Measurements from ENCODE around the gene BTG3. TPM values are rescaled to one million over a fixed set of nuclear protein-coding genes. Genes with fewer than 3 reads are reported as not detected.

BTG3 gene
- polyA plus RNA-seq, 1 donor from 2014 or later = 38.5 TPM

DNA sequence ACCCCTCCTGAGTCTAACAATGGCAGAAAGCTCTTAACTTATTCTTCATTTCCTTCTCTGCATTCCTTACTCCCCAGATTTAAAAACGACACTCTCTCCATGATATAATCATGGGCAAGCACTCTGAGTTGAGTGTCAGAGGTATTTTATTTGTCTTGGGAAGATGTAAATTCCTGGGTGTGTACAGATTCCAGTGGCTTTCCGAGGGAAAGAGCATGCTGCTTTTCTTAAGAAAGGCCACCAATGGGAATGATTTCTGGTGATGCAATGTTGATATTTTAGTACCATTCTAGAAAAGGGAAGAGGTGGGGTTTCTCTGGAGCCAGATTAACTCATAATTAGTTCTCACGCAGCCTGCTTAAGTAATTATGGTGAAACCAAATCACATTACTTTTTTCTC is 47.8 kb upstream of the BTG3 start:
- Histone ChIP-seq H3K4me2 (ENCODE audit: low read length) (no peak overlapping the region), H3K4me3 (ENCODE audit: low read length) (no peak overlapping the region), H3K9me2 (ENCODE audit: insufficient read depth, low read length) (no peaks in the 10 kb centered on the region), H3K79me2 (replicated peaks; ENCODE audit: insufficient read depth, low read length) (no peaks in the 10 kb centered on the region), H2AFZ (ENCODE audit: low read depth, low read length) (no peak overlapping the region), H4K20me1 (ENCODE audit: insufficient read depth) (no peaks in the 10 kb centered on the region), H3K9ac (ENCODE audit: low read length) (no peak overlapping the region), H3K27ac (ENCODE audit: low read length) (peak overlapping the region; percentile 29), H3K9me3 (ENCODE audit: low read length) (no peaks in the 10 kb centered on the region), H3K36me3 (ENCODE audit: insufficient read depth, low read length) (no peaks in the 10 kb centered on the region), H3F3A (ENCODE audit: insufficient read depth, low read length, poor library complexity, severe bottlenecking) (no peaks in the 10 kb centered on the region), H3K27me3 (ENCODE audit: insufficient read depth, low read depth, low read length) (no peaks in the 10 kb centered on the region)
- TF ChIP-seq TAF1 (IDR thresholded peaks at IDR 0.05; ENCODE audit: low read depth) (no peak), EZH2 (IDR thresholded peaks at IDR 0.05; ENCODE audit: borderline replicate concordance, insufficient read depth, low read length, poor library complexity, severe bottlenecking) (no peak), RAD21 (conservative IDR thresholded peaks at IDR 0.05) (no peak), SMC3 (conservative IDR thresholded peaks at IDR 0.05; ENCODE audit: poor library complexity) (no peak), EP300 (conservative IDR thresholded peaks at IDR 0.05; ENCODE audit: poor library complexity, severe bottlenecking) (no peak), MXI1 (conservative IDR thresholded peaks at IDR 0.05; ENCODE audit: poor library complexity, severe bottlenecking) (no peak), POLR2AphosphoS5 (IDR thresholded peaks at IDR 0.05) (no peak)
- TF ChIP-seq, protein P1, sequence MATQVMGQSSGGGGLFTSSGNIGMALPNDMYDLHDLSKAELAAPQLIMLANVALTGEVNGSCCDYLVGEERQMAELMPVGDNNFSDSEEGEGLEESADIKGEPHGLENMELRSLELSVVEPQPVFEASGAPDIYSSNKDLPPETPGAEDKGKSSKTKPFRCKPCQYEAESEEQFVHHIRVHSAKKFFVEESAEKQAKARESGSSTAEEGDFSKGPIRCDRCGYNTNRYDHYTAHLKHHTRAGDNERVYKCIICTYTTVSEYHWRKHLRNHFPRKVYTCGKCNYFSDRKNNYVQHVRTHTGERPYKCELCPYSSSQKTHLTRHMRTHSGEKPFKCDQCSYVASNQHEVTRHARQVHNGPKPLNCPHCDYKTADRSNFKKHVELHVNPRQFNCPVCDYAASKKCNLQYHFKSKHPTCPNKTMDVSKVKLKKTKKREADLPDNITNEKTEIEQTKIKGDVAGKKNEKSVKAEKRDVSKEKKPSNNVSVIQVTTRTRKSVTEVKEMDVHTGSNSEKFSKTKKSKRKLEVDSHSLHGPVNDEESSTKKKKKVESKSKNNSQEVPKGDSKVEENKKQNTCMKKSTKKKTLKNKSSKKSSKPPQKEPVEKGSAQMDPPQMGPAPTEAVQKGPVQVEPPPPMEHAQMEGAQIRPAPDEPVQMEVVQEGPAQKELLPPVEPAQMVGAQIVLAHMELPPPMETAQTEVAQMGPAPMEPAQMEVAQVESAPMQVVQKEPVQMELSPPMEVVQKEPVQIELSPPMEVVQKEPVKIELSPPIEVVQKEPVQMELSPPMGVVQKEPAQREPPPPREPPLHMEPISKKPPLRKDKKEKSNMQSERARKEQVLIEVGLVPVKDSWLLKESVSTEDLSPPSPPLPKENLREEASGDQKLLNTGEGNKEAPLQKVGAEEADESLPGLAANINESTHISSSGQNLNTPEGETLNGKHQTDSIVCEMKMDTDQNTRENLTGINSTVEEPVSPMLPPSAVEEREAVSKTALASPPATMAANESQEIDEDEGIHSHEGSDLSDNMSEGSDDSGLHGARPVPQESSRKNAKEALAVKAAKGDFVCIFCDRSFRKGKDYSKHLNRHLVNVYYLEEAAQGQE (IDR thresholded peaks at IDR 0.05; ENCODE audit: borderline replicate concordance) = no peak
- TF ChIP-seq, protein P2, sequence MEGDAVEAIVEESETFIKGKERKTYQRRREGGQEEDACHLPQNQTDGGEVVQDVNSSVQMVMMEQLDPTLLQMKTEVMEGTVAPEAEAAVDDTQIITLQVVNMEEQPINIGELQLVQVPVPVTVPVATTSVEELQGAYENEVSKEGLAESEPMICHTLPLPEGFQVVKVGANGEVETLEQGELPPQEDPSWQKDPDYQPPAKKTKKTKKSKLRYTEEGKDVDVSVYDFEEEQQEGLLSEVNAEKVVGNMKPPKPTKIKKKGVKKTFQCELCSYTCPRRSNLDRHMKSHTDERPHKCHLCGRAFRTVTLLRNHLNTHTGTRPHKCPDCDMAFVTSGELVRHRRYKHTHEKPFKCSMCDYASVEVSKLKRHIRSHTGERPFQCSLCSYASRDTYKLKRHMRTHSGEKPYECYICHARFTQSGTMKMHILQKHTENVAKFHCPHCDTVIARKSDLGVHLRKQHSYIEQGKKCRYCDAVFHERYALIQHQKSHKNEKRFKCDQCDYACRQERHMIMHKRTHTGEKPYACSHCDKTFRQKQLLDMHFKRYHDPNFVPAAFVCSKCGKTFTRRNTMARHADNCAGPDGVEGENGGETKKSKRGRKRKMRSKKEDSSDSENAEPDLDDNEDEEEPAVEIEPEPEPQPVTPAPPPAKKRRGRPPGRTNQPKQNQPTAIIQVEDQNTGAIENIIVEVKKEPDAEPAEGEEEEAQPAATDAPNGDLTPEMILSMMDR (IDR thresholded peaks at IDR 0.05; ENCODE audit: poor library complexity, severe bottlenecking) = no peak

DNA sequence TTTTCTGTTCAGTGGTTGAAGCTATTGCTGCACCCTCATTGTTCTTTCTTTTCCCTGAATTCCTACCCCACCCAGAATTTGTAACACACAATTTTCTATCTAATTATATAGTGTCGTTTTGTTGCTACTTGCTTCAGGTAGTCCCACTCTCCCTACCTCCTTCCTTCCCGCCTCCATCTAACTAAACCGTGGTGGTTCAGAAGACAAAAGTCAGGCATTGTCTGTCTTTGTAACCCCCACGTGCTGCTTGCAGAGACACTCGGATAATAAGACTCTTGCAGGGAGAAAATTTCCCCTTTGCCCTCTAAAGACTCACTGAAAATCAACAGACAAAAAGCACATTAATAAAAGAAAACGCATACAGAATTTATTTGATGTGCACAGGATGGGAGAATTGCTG is 46.2 kb upstream of the BTG3 start:
- H2AFZ ChIP-seq (ENCODE audit: low read depth, low read length) = no peak overlapping the region
- no peaks in the 10 kb centered on the region for H3K36me3 ChIP-seq (ENCODE audit: insufficient read depth, low read length)
- no peaks in the 10 kb centered on the region for H3F3A ChIP-seq (ENCODE audit: insufficient read depth, low read length, poor library complexity, severe bottlenecking)
- no peak for TF ChIP-seq MXI1 (conservative IDR thresholded peaks at IDR 0.05; ENCODE audit: poor library complexity, severe bottlenecking)
- TF ChIP-seq, protein P2 (IDR thresholded peaks at IDR 0.05; ENCODE audit: poor library complexity, severe bottlenecking) = no peak
- TF ChIP-seq TAF1 (IDR thresholded peaks at IDR 0.05; ENCODE audit: low read depth) = no peak
- no peak for TF ChIP-seq EP300 (conservative IDR thresholded peaks at IDR 0.05; ENCODE audit: poor library complexity, severe bottlenecking)
- TF ChIP-seq, protein P1 (IDR thresholded peaks at IDR 0.05; ENCODE audit: borderline replicate concordance) = no peak
- TF ChIP-seq RAD21 (conservative IDR thresholded peaks at IDR 0.05) = no peak
- TF ChIP-seq SMC3 (conservative IDR thresholded peaks at IDR 0.05; ENCODE audit: poor library complexity) = no peak
- TF ChIP-seq EZH2 (IDR thresholded peaks at IDR 0.05; ENCODE audit: borderline replicate concordance, insufficient read depth, low read length, poor library complexity, severe bottlenecking) = no peak
- no peak for TF ChIP-seq POLR2AphosphoS5 (IDR thresholded peaks at IDR 0.05)
- no peaks in the 10 kb centered on the region for H3K9me2 ChIP-seq (ENCODE audit: insufficient read depth, low read length)
- no peaks in the 10 kb centered on the region for H3K9me3 ChIP-seq (ENCODE audit: low read length)
- H3K4me2 ChIP-seq (ENCODE audit: low read length) = no peak overlapping the region
- H3K4me3 ChIP-seq (ENCODE audit: low read length) = no peak overlapping the region
- H3K9ac ChIP-seq (ENCODE audit: low read length) = no peak overlapping the region
- H3K27me3 ChIP-seq (ENCODE audit: insufficient read depth, low read depth, low read length) = no peaks in the 10 kb centered on the region
- no peak overlapping the region for H3K27ac ChIP-seq (ENCODE audit: low read length)
- H4K20me1 ChIP-seq (ENCODE audit: insufficient read depth) = no peaks in the 10 kb centered on the region
- no peaks in the 10 kb centered on the region for H3K79me2 ChIP-seq (replicated peaks; ENCODE audit: insufficient read depth, low read length)

Measured in neural cell (in vitro differentiated cells).